Measurements from ENCODE around the gene DGKI. TPM values are rescaled to one million over a fixed set of nuclear protein-coding genes. Genes with fewer than 3 reads are reported as not detected.

Gene DGKI
- total and polyA plus RNA-seq, 4 experiments from 2014 or later: 0.11 TPM; not detected in 3

DNA sequence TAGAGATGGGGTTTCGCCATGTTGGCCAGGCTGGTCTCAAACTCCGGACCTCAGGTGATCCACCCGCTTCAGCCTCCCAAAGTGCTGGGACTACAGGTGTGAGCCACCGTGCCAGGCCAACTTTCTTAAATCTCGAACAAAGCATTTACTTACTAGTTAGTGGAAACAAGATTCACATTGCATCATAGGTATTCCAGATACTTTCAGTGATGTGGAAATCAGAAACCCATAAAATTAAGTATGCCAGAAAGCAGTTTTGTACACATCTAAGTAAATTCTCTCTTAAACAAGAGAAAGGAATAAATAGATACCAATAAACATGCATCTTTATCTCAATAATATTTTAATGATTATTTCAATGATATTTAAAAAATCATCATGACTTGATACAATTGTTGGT, 75.5 kb downstream of the DGKI start:
- CTCF ChIA-PET (ENCODE audit: partially characterized antibody): no interaction called here
- H3K36me3 Mint-ChIP-seq: no peaks in the 10 kb centered on the region
- POLR2A ChIA-PET (ENCODE audit: partially characterized antibody): no interaction called here

DNA sequence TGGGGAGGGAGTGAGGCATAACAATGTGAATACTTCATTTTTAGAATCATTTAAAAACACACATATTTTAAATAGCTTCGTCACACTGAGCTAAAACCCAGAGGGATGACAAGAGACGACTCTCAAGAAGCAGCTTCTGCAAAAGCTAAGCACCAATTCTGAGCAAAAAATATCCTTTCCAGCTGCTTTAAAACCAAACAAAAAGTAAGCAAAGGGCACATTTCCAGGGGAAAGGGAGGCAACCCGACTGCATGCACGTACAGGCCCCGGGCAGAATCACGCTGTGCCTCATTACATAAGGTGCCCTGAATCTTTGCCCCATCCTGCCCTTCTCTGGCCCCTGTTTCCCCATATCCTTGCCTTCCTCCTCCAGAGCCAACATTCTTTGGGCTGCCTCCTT, 78.4 kb downstream of the DGKI start:
- ChIA-PET CTCF (ENCODE audit: partially characterized antibody) (no interaction called here), POLR2A (ENCODE audit: partially characterized antibody) (no interaction called here)
- intact Hi-C loops (cut with micrococcal nuclease): no loop called here
- Histone ChIP-seq H3K27me3 (ENCODE audit: insufficient read depth, low read length) (no peaks in the 10 kb centered on the region), H3K27ac (ENCODE audit: low read depth, low read length) (no peak overlapping the region), H3K9me3 (ENCODE audit: control insufficient read depth in 1 of 2, low read length in 2 of 2) (no peaks in the 10 kb centered on the region), H3K36me3 (ENCODE audit: insufficient read depth, low read length) (no peaks in the 10 kb centered on the region), H3K4me3 (ENCODE audit: low read length in 2 of 2) (no peak overlapping the region), H3K4me1 (ENCODE audit: insufficient read depth, low read length) (no peaks in the 10 kb centered on the region)
- Mint-ChIP-seq H3K36me3 (no peaks in the 10 kb centered on the region), H3K4me1 (no peaks in the 10 kb centered on the region), H3K27me3 (no peaks in the 10 kb centered on the region), H3K27ac (no peak overlapping the region), H3K4me3 (no peak overlapping the region), H3K9me3 (peaks cover 0 to 3% (median 0%) of the 10 kb centered on the region in 8 donors)
- DNase-seq: no peak

More for the DNA sequence above, 75.5 kb downstream of the DGKI start:
- Histone ChIP-seq H3K27me3 (ENCODE audit: insufficient read depth, low read length) (no peaks in the 10 kb centered on the region), H3K27ac (ENCODE audit: low read depth, low read length) (no peak overlapping the region), H3K4me3 (ENCODE audit: low read length in 2 of 2) (no peak overlapping the region), H3K4me1 (ENCODE audit: insufficient read depth, low read length) (no peaks in the 10 kb centered on the region), H3K36me3 (ENCODE audit: insufficient read depth, low read length) (no peaks in the 10 kb centered on the region), H3K9me3 (ENCODE audit: control insufficient read depth in 1 of 2, low read length in 2 of 2) (no peaks in the 10 kb centered on the region)
- intact Hi-C loops (cut with micrococcal nuclease): no loop called here
- H3K27me3 Mint-ChIP-seq: peaks cover 0 to 2% of the 10 kb centered on the region in 2 donors
- H3K9me3 Mint-ChIP-seq: peaks cover 0 to 1% (median 0%) of the 10 kb centered on the region in 8 donors
- no peak for DNase-seq
- H3K4me1 Mint-ChIP-seq: no peaks in the 10 kb centered on the region
- no peak overlapping the region for H3K27ac Mint-ChIP-seq
- H3K4me3 Mint-ChIP-seq: no peak overlapping the region

DNA sequence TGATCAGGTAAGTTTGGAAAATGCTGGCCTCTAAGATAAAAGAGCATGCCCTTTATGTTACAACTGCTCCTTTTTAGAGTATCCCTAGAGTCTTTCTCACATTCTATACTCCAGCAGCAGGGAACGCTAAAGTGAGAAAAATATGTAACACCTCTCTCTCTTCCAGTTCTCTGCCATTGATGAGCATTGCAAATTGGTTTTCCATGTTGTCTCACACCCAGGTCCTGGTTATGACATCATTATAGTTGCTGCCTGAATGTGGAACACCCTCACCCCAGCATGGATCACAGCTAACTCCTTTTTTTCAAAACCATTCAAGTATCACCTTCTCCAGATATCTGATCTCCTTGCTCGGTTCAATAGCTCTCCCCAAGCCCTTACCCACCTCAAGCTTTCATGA, 84.4 kb downstream of the DGKI start:
- peaks cover 0 to 4% of the 10 kb centered on the region in 2 donors for H3K27me3 Mint-ChIP-seq
- ChIA-PET POLR2A (ENCODE audit: partially characterized antibody) (no interaction called here), CTCF (ENCODE audit: partially characterized antibody) (no interaction called here)
- H3K27ac Mint-ChIP-seq: no peak overlapping the region
- no peak for DNase-seq
- no peak overlapping the region for H3K27ac ChIP-seq (ENCODE audit: low read depth, low read length)
- H3K4me1 ChIP-seq (ENCODE audit: insufficient read depth, low read length): no peaks in the 10 kb centered on the region
- H3K4me3 Mint-ChIP-seq: no peak overlapping the region
- no peaks in the 10 kb centered on the region for H3K4me1 Mint-ChIP-seq
- peaks cover 0 to 4% (median 0%) of the 10 kb centered on the region in 8 donors for H3K9me3 Mint-ChIP-seq
- H3K36me3 Mint-ChIP-seq: no peaks in the 10 kb centered on the region
- H3K36me3 ChIP-seq (ENCODE audit: insufficient read depth, low read length): no peaks in the 10 kb centered on the region
- intact Hi-C loops (cut with micrococcal nuclease): no loop called here
- H3K4me3 ChIP-seq (ENCODE audit: low read length in 2 of 2): no peak overlapping the region
- H3K9me3 ChIP-seq (ENCODE audit: control insufficient read depth in 1 of 2, low read length in 2 of 2): no peaks in the 10 kb centered on the region
- no peaks in the 10 kb centered on the region for H3K27me3 ChIP-seq (ENCODE audit: insufficient read depth, low read length)

DNA sequence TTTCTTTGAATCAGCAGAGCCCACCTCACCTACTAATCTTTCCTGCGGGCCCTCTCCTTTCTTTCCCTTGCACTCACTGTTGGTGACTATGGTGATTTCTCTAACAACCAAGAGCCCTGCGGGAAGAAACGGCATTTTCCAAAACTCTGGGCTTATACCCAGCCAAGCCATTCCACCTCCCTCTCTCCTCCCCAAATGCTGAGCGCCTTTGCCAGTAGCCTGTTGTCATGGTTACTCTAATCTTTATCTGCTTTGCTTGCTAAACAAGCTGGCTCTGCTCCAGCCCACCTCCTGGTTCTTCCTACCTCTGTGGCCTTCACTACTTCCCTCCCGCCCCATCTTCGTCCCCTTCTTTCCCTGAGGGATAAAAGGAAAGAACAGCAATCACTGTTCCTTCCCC, 86.7 kb downstream of the DGKI start:
- Histone ChIP-seq H3K27me3 (ENCODE audit: insufficient read depth, low read length) (no peaks in the 10 kb centered on the region), H3K4me3 (ENCODE audit: low read length in 2 of 2) (no peak overlapping the region), H3K4me1 (ENCODE audit: insufficient read depth, low read length) (no peaks in the 10 kb centered on the region), H3K27ac (ENCODE audit: low read depth, low read length) (no peak overlapping the region), H3K9me3 (ENCODE audit: control insufficient read depth in 1 of 2, low read length in 2 of 2) (no peaks in the 10 kb centered on the region), H3K36me3 (ENCODE audit: insufficient read depth, low read length) (no peaks in the 10 kb centered on the region)
- no peak for DNase-seq
- ChIA-PET CTCF (ENCODE audit: partially characterized antibody) (no interaction called here), POLR2A (ENCODE audit: partially characterized antibody) (no interaction called here)
- Mint-ChIP-seq H3K27ac (no peak overlapping the region), H3K4me1 (no peaks in the 10 kb centered on the region), H3K4me3 (no peak overlapping the region), H3K36me3 (no peaks in the 10 kb centered on the region), H3K27me3 (peaks cover 1 to 6% of the 10 kb centered on the region in 2 donors), H3K9me3 (peaks cover 0 to 5% (median 0%) of the 10 kb centered on the region in 8 donors)
- intact Hi-C loops (cut with micrococcal nuclease): no loop called here

DNA sequence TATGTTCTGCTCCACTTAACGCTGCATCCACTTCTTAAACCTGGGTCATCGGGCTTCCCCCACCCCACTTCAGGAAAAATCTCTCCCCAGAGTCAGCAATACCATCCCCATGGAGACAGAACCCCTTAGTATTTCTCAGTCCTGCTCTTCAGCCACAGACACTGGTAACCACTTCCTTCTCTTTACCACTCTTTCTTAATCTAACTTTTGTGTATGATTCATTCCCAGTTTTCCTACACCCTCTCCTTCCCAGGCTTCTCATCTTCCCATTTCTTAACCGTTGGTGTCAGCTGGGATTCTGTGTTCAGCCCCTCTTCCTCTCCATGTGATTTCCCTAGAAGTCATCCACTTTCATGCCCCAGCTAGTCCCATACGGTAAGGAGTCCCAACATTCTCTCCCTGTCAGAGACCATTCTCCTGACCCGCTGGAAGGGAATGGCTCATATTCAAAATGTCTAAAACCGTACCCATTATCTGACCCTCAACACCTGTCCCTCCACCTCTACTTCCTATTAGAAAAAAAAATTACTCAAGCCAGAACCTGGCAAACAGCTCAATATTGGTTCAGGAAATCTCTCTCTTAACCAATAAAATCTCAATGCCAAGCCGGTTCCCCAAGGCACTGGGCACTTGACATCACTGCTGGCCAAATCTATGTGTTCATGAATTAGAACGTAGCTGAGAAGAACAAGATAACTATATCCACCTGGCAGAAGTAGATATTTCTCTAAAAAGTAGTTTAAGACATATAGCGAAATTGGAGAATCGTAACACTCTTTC, 89.4 kb downstream of the DGKI start:
- DNase-seq: no peak
- intact Hi-C loops (cut with micrococcal nuclease): no loop called here
- Mint-ChIP-seq H3K27me3 (peaks cover 6 to 8% of the 10 kb centered on the region in 2 donors), H3K36me3 (no peaks in the 10 kb centered on the region), H3K4me3 (no peak overlapping the region), H3K4me1 (no peaks in the 10 kb centered on the region), H3K27ac (no peak overlapping the region), H3K9me3 (peaks cover 0 to 5% (median 0%) of the 10 kb centered on the region in 8 donors)
- H3K27ac ChIP-seq (ENCODE audit: low read depth, low read length): no peak overlapping the region
- H3K4me3 ChIP-seq (ENCODE audit: low read length in 2 of 2): no peak overlapping the region
- H3K9me3 ChIP-seq (ENCODE audit: control insufficient read depth in 1 of 2, low read length in 2 of 2): no peaks in the 10 kb centered on the region
- ChIA-PET POLR2A (ENCODE audit: partially characterized antibody) (no interaction called here), CTCF (ENCODE audit: partially characterized antibody) (no interaction called here)
- peaks cover 2% of the 10 kb centered on the region for H3K27me3 ChIP-seq (ENCODE audit: insufficient read depth, low read length)
- no peaks in the 10 kb centered on the region for H3K4me1 ChIP-seq (ENCODE audit: insufficient read depth, low read length)
- no peaks in the 10 kb centered on the region for H3K36me3 ChIP-seq (ENCODE audit: insufficient read depth, low read length)

DNA sequence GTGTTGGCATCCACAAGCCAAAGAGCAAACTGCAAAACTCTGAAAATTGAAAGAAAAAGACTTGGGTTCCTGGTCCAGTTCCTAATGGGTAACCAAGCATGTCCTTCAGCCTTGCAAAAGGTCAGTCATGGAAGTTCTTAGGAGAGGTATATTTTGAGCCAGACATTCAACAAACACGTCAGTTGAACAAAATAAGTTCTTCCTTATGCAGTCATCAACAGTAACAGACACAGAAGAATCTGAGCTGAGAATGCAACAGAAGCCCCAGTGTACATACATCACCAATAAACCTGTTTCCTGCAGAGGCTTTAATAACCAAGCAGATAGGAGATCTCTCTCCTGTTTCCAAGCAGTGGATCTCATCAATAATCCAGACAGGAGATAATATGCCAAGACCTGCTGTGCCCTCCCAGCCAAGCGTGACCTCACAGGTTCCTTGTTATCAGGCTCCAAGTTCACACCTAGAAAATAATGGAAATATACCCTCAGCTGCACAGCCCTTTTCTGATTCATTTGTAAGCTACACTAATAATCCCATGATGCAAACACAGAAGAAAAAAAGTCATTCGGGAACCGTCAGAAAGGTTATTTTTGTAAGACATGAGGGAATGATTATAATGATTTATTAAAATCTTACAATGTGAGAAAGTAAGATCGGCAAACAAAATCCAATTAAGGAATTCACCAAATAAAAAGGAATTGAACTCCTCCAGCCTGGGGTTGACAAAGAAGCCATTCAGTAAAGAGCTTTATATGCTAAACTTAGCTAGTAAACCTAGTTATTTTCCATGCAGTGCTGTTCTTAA, 90.7 kb downstream of the DGKI start:
- no peaks in the 10 kb centered on the region for H3K36me3 ChIP-seq (ENCODE audit: insufficient read depth, low read length)
- ChIA-PET POLR2A (ENCODE audit: partially characterized antibody) (no interaction called here), CTCF (ENCODE audit: partially characterized antibody) (no interaction called here)
- H3K27ac Mint-ChIP-seq: no peak overlapping the region
- H3K27ac ChIP-seq (ENCODE audit: low read depth, low read length): no peak overlapping the region
- no peaks in the 10 kb centered on the region for H3K36me3 Mint-ChIP-seq
- H3K4me1 ChIP-seq (ENCODE audit: insufficient read depth, low read length): no peaks in the 10 kb centered on the region
- H3K27me3 ChIP-seq (ENCODE audit: insufficient read depth, low read length): peaks cover 2% of the 10 kb centered on the region
- no peak overlapping the region for H3K4me3 Mint-ChIP-seq
- DNase-seq: no peak
- H3K4me3 ChIP-seq (ENCODE audit: low read length in 2 of 2): no peak overlapping the region
- peaks cover 4 to 11% of the 10 kb centered on the region in 2 donors for H3K27me3 Mint-ChIP-seq
- intact Hi-C loops (cut with micrococcal nuclease): no loop called here
- peaks cover 0 to 2% (median 0%) of the 10 kb centered on the region in 8 donors for H3K9me3 Mint-ChIP-seq
- H3K9me3 ChIP-seq (ENCODE audit: control insufficient read depth in 1 of 2, low read length in 2 of 2): no peaks in the 10 kb centered on the region
- H3K4me1 Mint-ChIP-seq: no peaks in the 10 kb centered on the region

DNA sequence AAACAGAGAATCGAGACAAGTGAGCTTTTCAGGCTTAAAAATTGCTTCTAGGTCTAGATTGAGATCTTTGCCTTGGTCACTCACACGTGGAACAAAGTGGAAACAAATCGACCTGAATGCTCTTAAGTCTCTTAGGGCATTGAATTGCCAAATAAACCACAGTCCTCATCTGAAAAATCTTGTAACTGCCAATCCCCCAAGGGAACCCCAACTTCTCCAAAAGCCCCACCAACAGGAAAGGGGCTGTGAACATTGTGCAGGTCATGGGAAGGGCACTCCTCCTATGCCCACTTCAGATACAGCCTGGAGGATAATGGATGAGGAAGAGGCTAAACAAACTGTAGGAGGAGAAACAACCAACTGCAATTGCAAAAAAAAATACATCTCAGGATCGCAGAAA, 91.3 kb downstream of the DGKI start:
- POLR2A ChIA-PET (ENCODE audit: partially characterized antibody): no interaction called here
- no peak overlapping the region for H3K27ac Mint-ChIP-seq
- Histone ChIP-seq H3K36me3 (ENCODE audit: insufficient read depth, low read length) (no peaks in the 10 kb centered on the region), H3K27ac (ENCODE audit: low read depth, low read length) (no peak overlapping the region), H3K4me1 (ENCODE audit: insufficient read depth, low read length) (no peaks in the 10 kb centered on the region), H3K9me3 (ENCODE audit: control insufficient read depth in 1 of 2, low read length in 2 of 2) (no peaks in the 10 kb centered on the region), H3K27me3 (ENCODE audit: insufficient read depth, low read length) (peaks cover 2% of the 10 kb centered on the region), H3K4me3 (ENCODE audit: low read length in 2 of 2) (no peak overlapping the region)
- DNase-seq: no peak
- H3K27me3 Mint-ChIP-seq: peaks cover 4 to 17% of the 10 kb centered on the region in 2 donors
- H3K4me3 Mint-ChIP-seq: no peak overlapping the region
- H3K9me3 Mint-ChIP-seq: peaks cover 0 to 2% (median 0%) of the 10 kb centered on the region in 8 donors
- CTCF ChIA-PET (ENCODE audit: partially characterized antibody): no interaction called here
- no peaks in the 10 kb centered on the region for H3K36me3 Mint-ChIP-seq
- intact Hi-C loops (cut with micrococcal nuclease): no loop called here
- H3K4me1 Mint-ChIP-seq: no peaks in the 10 kb centered on the region

Measured in CD4-positive, alpha-beta memory T cell (primary cell).